Hepatocyte (in vitro differentiated cells): ENCODE measurements around the gene IMMP2L.

Experiments
- CTCF ChIP-seq: fragments of 200-600 bp; sonication (generic); IDR thresholded peaks from 2 replicates; pipeline ENCODE4 v1.5.1; 2016; ENCODE audit warnings: antibody characterized with exemption, mild to moderate bottlenecking; ENCODE audit not compliant: poor library complexity
- EZH2 ChIP-seq: fragments of 200-600 bp; sonication (generic); IDR thresholded peaks from 2 replicates; pipeline ENCODE4 v1.6.1; 2016; ENCODE audit warnings: antibody characterized with exemption, mild to moderate bottlenecking, borderline replicate concordance
- EZH2phosphoT487 ChIP-seq: fragments of 200-600 bp; sonication (generic); IDR thresholded peaks from one replicate; pipeline ENCODE4 v1.6.1; 2018; ENCODE audit warnings: antibody characterized with exemption, mild to moderate bottlenecking, low read depth, moderate library complexity; ENCODE audit not compliant: unreplicated experiment, severe bottlenecking

DNA sequence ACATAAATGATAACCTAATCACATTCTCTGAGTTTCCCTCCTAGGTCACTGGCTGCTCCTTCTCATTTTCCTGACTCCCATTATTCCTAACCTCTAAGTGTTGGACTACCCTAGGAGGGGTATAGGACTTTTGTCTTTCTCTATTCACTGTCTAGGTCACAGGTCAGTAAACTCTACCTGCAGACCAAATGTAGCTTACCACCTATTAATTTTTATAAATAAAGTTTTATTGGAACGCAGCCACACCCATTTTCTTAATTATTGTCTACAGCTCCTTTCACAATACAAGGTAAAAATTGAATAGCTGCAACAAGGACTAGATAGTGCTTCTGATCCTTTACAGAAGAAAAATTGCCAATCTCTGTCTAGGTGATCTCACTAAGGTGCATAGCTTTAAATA lies 156.7 kb downstream of the IMMP2L start:
- no peak for TF ChIP-seq CTCF
- TF ChIP-seq EZH2: no peak
- no peak for TF ChIP-seq EZH2phosphoT487
